HG02938 (cell line): ENCODE data around the gene MARK1.
A peak's percentile ranks its signal among the peaks of the same experiment; 100 is the strongest.

Experiments
- ATAC-seq: cut with Tn5 transposase; IDR thresholded peaks from one replicate; pipeline ENCODE4 v1.9.1; 2021; ENCODE audit warnings: mild to moderate bottlenecking, moderate library complexity; ENCODE audit not compliant: unreplicated experiment

MARK1 gene

DNA sequence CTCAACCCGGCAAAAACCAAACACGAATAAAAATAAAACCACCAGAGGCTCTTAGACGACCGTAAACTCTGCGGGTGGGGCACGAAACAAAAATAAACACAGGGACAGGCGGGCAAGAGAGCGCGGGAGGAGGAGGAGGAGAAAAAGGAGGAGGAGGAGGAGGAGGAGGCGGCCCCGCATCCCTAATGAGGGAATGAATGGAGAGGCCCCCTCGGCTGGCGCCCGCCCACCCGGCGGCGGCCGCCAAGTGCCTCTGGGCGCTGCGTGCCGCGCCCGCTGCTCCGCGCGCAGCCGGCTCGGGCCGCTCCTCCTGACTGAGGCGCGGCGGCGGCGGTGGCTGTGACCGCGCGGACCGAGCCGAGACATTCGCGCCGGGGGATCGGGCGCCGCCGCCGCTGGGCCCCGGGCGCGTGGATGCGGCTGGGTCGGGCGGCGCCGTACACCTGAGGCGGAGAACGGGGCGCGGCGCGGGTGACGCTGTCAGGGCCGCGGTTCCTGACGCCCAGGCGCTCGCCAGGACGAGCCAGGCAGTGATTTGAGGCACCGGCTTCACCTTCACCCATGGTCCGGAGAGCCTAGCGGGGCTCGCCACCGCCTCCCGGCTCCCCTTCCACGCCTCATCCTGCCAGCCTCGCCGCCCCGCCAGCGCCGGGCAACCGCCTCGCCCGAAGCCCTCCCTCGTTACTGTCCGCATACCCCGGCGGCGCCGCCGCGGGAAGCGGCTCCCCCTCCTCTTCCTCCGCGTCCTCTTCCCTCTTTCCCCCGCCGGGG is at the start of gene MARK1:
Gene MARK1 (plus strand): TSS at position 229 of the 771 bp plus-strand sequence. CDS start 687 bp downstream, outside the sequence.
- ATAC-seq = peak; percentile 53

DNA sequence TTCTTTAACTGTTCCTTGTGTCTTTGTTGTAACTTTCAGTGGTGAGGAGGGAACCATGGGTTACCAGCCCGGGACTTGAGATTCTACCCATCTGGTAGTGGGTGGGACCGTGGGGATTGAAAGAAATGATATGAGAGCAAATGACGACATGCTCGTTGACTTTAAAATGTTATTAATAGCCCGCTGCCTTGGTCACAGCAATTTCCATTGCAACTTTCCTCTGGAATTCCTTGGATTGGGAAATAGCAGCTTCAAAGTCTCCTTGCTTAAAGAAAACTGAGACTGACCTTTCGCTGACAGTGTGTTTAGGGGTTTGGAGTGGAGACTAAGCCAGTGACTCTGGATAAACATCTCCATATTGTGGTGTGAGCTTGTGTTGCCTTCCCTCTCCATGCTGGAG is 44.2 kb upstream of the MARK1 start:
- no peak for ATAC-seq

GRCh38 chr1:220484135-220484534 is 43.8 kb upstream of the MARK1 start:
- no peak for ATAC-seq

- no peak for ATAC-seq
Measured at GRCh38 chr1:220485131-220485530, 42.8 kb upstream of the MARK1 start.

- no peak for ATAC-seq
Measured at GRCh38 chr1:220485791-220486190, 42.1 kb upstream of the MARK1 start.

GRCh38 chr1:220487297-220487820 is 40.6 kb upstream of the MARK1 start:
- no peak for ATAC-seq

DNA sequence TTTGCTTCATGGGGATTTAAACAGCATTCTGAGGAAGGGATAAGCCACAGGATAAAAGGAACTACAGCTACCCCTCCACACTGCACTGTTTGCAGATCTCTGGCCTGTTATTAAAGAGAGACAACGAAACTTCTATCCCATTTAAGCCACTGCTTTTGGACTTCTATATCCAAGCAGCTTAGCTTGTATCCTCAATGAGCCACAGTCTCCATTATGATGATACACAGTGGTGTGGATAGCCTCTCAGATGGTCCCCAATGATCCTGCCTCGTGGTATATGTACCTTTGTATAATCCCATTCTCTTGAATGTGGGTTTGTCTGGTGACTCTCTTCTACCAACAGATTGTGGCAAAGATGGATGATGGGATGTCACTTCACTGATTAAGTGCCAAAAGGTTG is 36.0 kb upstream of the MARK1 start:
- no peak for ATAC-seq

DNA sequence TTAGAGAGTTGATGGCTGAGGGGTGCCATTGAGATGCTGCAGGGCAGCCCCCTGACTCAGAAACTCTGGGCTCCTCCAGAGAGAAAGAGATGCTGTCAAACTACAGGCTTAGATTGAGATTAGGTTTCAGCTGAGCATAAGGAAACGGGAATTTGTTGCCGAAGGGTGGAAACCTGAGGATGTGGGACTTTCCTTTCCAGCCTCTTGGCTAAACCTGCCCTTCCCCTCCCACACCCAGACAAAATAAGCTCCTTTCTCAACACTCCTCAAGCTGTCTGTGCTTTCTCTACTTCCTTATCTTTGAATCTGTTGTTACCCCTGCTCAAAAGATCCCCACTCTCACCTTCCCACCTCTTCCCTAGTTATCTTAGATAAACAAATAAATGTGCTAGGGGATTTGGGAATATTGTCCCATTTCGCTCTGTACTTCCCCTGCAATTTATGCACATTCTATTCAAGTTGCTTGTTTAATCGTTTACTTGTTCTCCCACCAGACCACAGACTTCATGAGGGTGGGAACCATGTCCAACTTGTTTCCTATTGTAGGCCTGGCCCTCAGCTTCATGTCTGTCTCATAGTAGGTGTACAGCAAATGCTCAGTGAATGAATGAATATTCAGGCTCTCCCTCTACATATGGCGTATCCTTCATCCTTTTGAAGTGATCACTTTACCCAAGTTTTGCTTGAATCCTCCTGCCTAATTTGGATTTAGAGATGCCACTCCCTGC is 30.6 kb upstream of the MARK1 start:
- ATAC-seq = no peak

DNA sequence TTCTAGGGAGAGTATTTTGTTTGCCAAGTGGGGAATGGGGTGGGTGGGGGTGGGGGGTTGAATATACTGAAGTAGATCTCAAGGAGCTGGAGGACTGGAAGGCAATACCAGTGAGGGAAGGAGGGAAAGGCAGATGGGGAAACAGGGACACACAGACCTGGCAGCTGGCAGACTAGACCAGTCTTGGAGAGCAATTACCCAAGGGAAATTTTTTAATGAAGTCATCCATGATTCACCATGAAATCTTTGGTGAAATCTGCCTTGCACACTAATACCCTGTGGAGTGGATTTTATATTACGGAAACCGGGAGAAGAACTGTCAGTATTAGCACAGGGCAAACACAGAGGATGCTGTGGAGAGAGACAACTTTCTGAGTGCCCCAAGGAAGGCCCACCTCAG is 29.7 kb upstream of the MARK1 start:
- no peak for ATAC-seq

GRCh38 chr1:220500372-220500771 is 27.6 kb upstream of the MARK1 start:
- no peak for ATAC-seq

GRCh38 chr1:220504329-220504728 is 23.6 kb upstream of the MARK1 start:
- no peak for ATAC-seq

- ATAC-seq = no peak
Measured at GRCh38 chr1:220507085-220507484, 20.9 kb upstream of the MARK1 start.

- ATAC-seq = no peak
Measured at GRCh38 chr1:220511179-220511578, 16.8 kb upstream of the MARK1 start.

DNA sequence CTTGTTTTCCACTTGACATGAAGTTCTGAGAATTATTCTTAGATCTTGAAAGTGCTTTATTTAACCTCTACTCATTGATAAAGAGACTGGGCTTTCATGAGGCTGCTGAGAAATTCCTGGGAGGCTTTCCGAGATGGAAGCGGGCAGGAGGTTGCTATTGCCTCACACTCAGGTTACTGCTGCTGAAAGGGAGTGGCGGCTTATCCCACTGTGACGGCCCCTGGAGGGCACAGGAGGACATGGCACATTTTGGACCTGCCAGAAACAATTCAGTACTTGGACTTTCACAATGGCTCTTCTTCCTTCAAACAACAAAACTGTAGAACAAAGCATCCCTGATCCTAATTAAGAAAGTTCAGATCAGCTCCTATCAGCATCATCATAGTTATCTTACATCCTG is 16.2 kb upstream of the MARK1 start:
- ATAC-seq = no peak

- no peak for ATAC-seq
Measured at GRCh38 chr1:220513834-220514233, 14.1 kb upstream of the MARK1 start.

GRCh38 chr1:220514256-220514655 is 13.7 kb upstream of the MARK1 start:
- no peak for ATAC-seq

DNA sequence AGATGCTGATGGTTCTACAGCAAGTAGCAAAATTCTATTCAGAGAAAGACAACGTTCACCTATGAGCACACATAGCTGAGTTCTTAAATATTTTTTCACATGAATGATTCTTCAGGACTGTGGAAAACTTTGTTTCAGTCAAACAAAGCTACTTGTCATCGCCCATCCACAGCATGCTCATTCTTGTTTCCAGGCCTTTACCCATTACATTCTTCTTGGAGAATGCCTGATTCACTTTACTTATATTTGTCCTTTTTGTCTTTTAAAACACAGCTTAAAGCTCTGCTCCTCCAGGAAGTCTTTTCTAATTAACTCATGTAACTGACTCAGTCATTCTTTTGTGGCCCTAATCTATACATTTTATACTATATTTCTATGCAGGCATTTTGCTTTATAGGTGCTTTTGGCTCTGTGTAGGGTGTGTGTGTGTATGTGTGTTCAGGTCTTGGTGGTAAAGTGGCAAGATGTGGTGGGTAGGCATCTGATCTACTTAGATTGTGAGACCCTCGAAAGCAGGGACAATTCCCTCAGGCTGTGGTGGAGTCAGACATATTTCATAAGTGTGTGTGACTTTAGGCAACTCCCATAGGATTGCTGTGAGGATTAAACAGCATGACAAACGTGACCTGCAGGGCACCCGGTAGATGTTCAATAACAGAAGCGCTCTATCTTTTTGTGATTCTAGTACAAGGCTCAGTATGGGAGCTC is 11.8 kb upstream of the MARK1 start:
- no peak for ATAC-seq

DNA sequence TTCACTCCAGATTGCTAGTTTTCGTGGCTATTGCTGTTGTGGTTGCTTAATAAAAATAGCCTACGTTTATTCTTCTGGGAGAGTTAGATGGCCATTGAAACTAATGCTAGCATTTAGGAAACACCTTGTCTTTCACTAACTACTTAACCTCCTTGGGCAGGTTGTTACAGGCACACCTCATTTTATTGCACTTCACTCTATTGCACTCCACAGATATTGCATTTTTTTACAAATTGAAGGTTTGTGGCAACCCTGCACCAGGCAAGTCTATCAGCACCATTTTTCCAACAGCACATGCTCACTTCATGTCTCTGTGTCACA is 11.3 kb upstream of the MARK1 start:
- no peak for ATAC-seq

DNA sequence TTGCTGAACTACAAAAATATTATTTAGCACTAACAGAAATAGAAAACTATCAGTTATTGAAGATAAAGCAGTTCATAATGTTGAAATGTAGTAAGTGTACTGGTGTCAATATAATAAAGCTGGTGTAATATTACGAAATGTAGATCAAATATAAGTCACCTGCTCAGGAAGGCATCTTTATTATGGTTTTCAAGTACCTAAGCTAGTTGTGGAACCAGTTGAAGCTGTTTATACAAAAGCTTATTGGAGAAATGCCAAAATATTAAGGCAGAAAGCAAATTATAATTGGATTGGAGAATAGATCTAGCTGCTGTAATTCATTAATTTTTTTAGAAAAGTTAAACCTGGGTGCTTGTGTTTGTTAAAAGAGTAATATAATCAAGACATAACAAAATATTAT is 6.2 kb upstream of the MARK1 start:
- no peak for ATAC-seq

DNA sequence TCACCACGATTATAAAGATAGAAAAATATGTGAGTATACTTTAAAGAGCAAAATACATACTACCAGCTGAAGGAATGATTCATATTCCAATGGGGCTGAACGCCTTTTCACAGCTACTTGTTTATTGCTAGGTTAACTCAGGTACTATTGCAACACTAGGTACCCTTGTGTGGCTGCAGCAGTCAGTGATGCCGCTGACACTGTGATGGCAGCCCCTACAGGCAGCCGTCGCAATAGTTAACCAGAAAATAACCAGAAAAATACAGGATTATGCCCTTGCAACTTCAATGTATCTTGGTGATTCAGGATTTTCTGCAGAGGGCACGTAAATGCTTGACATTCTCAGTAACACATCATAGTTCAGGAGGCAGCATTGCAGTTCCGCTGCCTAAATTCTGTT is 1.6 kb upstream of the MARK1 start:
- no peak for ATAC-seq

GRCh38 chr1:220527279-220527907 is 543 bp upstream of the MARK1 start:
- no peak for ATAC-seq
